Progenitor cell of endocrine pancreas (in vitro differentiated cells): ENCODE measurements around the gene PSMC6. TPM values are rescaled to one million over a fixed set of nuclear protein-coding genes. Genes with fewer than 3 reads are reported as not detected.

Source experiments
- DNase-seq: peaks from one replicate; pipeline ENCODE4 v3.0.0; 2021; ENCODE audit warnings: low spot score; ENCODE audit not compliant: unreplicated experiment
- H3K27ac Mint-ChIP-seq: 2 replicates; pipeline ENCODE4 v1.8.0; 2021; ENCODE audit warnings: mild to moderate bottlenecking, moderate library complexity, mixed read lengths
- H3K27me3 Mint-ChIP-seq: 2 replicates; pipeline ENCODE4 v1.8.0; 2021; ENCODE audit warnings: mixed read lengths
- H3K36me3 Mint-ChIP-seq: 2 replicates; pipeline ENCODE4 v1.8.0; 2022; ENCODE audit warnings: mixed read lengths; ENCODE audit not compliant: insufficient read depth
- H3K4me1 Mint-ChIP-seq: 2 replicates; pipeline ENCODE4 v1.8.0; 2021; ENCODE audit warnings: low read depth, mixed read lengths
- H3K4me3 Mint-ChIP-seq: 2 replicates; pipeline ENCODE4 v1.8.0; 2021; ENCODE audit warnings: low read depth, mild to moderate bottlenecking, moderate library complexity, mixed read lengths
- H3K9me3 Mint-ChIP-seq: 2 replicates; pipeline ENCODE4 v1.8.0; 2021; ENCODE audit warnings: low read depth, mixed read lengths
- total RNA-seq: library from RNA; stranded (reverse); gene quantifications from 2 replicates; pipeline ENCODE4 v1.2.1, GENCODE V29; 2021
- TF ChIP-seq, protein P1 (sequence below): fragments of 200-600 bp; sonication (generic); IDR thresholded peaks from one replicate; pipeline ENCODE4 v1.5.0; 2021; ENCODE audit warnings: antibody characterized with exemption, mild to moderate bottlenecking; ENCODE audit not compliant: unreplicated experiment

PSMC6 gene
- total RNA-seq, 1 donor from 2014 or later = 113 TPM

DNA sequence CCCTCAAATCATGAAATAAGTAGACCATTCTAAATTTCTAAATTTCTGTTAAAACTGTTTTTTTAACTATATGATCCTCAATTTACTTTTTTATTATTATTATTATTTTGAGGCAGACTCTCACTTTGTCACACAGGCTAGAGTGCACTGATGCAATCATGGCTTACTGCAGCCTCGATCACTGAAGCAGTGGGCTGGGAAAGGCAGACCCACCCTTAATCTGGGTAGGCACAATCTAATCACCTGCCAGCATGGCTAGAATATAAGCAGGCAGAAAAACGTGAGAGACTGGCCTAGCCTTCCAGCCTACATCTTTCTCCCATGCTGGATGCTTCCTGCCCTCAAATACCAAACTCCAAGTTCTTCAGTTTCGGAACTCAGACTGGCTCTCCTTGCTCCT, 14.0 kb upstream of the PSMC6 start:
- no peak for DNase-seq
- peaks cover 41% of the 10 kb centered on the region for H3K4me1 Mint-ChIP-seq
- TF ChIP-seq, protein P1, sequence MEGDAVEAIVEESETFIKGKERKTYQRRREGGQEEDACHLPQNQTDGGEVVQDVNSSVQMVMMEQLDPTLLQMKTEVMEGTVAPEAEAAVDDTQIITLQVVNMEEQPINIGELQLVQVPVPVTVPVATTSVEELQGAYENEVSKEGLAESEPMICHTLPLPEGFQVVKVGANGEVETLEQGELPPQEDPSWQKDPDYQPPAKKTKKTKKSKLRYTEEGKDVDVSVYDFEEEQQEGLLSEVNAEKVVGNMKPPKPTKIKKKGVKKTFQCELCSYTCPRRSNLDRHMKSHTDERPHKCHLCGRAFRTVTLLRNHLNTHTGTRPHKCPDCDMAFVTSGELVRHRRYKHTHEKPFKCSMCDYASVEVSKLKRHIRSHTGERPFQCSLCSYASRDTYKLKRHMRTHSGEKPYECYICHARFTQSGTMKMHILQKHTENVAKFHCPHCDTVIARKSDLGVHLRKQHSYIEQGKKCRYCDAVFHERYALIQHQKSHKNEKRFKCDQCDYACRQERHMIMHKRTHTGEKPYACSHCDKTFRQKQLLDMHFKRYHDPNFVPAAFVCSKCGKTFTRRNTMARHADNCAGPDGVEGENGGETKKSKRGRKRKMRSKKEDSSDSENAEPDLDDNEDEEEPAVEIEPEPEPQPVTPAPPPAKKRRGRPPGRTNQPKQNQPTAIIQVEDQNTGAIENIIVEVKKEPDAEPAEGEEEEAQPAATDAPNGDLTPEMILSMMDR = no peak
- H3K36me3 Mint-ChIP-seq = no peaks in the 10 kb centered on the region
- H3K9me3 Mint-ChIP-seq = no peaks in the 10 kb centered on the region
- no peak overlapping the region for H3K4me3 Mint-ChIP-seq
- no peaks in the 10 kb centered on the region for H3K27me3 Mint-ChIP-seq
- H3K27ac Mint-ChIP-seq = no peak overlapping the region

DNA sequence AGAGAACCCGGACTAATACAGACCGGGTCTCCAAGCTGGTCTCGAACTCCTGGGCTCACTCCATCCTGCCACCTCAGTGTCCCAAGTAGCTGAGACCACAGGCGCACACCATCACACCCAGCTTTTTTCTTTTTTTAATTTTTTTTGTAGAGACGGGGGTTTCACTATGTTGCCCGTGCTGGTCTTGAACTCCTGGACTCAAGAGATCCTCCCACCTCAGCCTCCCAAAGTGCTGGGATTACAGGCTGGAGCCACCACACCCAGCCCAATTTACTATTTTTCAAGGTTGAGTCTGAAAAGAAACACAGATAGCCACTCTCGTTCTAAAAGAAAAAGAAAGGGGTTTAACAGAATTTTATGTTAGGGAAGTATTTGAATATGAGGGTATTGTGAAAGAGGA, 13.5 kb upstream of the PSMC6 start:
- Mint-ChIP-seq H3K4me3 (peak overlapping the region; percentile 48), H3K4me1 (peaks cover 36% of the 10 kb centered on the region)
- TF ChIP-seq, protein P1 = no peak

DNA sequence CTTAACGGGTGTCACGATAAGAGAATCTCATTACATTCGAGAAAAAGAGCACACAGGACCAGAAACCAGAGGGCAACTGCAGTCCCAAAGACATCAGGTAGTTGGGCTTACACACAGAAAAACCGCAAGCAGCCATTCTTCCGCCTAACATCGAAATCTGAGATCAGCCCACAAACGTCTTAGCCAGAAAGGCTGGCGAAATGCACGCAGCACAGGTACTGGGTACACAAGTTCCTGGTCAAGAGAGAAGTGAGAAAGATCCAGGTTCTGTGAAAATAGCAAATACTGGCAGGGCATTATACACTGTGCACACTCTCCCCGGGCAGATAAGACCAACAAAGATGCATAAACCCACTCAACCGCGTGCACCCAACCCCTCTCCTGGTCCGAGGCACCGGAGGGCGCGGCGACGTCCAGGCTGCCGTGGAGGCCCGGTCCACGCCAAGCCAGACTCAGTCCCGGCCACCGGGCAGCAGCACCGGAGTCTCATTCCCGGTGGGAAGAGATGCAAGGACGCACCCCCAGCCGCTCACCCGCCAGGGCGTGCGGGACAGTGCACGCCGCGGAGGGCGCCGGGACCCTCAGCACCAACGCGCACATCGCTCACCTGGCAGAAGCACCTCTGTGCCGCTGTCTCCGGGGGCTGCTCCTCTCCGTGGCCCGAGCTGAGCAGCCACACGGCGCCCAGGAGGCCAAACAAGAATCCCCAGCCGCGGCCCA, 12.1 kb upstream of the PSMC6 start:
- Mint-ChIP-seq H3K27me3 (no peaks in the 10 kb centered on the region), H3K9me3 (no peaks in the 10 kb centered on the region), H3K4me1 (peaks cover 31% of the 10 kb centered on the region), H3K4me3 (peak overlapping the region; percentile 97), H3K27ac (peak overlapping the region; percentile 96), H3K36me3 (no peaks in the 10 kb centered on the region)
- TF ChIP-seq, protein P1 = no peak
- peak; percentile 31 for DNase-seq

More for the DNA sequence above, 13.5 kb upstream of the PSMC6 start:
- H3K36me3 Mint-ChIP-seq = no peaks in the 10 kb centered on the region
- H3K27me3 Mint-ChIP-seq = no peaks in the 10 kb centered on the region
- H3K9me3 Mint-ChIP-seq = no peaks in the 10 kb centered on the region
- peak overlapping the region; percentile 24 for H3K27ac Mint-ChIP-seq
- no peak for DNase-seq

DNA sequence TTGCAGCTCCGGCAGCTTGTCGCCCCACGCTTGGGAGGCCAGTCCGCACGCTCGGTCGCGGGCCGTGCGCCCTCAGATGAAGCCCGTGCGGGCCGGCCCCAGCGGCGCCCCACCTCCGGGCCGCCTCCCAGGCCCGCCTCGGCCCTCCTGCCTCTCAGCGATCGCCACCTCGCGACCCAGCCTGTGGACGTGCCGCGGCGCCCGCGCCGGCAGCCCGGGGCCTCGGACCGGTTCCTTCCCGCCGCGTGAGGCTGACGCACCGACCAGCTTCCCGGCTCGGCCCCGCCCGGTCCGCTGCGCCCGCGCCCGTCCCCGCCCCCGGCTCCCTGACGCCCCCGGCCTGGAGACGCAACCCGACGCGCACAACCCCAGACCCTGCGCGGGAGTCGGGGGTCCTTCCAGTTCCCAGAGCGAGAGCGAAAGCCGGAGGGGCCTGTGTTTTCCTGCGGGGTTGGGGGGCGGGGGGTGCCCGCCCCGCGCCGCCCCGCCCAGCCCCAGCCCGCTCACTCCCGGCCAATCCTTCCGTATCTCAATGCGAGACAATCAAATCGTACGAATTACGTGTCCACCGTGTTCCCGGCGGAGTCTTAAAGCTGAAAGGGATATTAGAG, 11.4 kb upstream of the PSMC6 start, which contains the start of gene ERO1A:
ERO1A (minus strand) TSS at position 78 of the 611 bp plus-strand sequence; CDS start at position 1, 77 bp downstream.
- no peaks in the 10 kb centered on the region for H3K27me3 Mint-ChIP-seq
- peaks cover 33% of the 10 kb centered on the region for H3K4me1 Mint-ChIP-seq
- H3K4me3 Mint-ChIP-seq = peak within 1 kb of the TSS; percentile 97
- TF ChIP-seq, protein P1 = no peak
- H3K9me3 Mint-ChIP-seq = no peaks in the 10 kb centered on the region
- peak; percentile 60 for DNase-seq
- peak within 1 kb of the TSS; percentile 96 for H3K27ac Mint-ChIP-seq
- H3K36me3 Mint-ChIP-seq = no peaks in the 10 kb centered on the region

DNA sequence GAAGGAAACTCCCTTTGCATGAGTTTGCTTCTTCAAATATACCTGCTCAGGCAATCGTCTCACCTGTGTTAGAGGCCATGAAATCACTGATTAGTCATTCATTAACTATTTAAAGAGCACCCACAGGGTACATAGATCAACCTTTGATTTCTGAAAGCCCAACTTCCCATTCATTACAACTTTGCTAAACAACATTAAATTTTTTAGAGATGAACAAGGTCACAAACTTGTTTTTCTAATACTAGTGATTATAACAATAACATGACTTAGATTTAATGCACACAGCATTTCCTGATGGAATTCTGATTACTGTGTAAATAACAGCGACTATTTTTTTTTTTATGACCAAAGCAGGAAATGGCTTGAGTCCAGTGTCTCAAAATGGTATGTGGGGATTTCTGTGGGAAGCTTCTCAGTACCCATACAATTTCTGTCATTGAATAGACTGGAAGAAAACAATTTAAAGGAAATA, 6.3 kb upstream of the PSMC6 start:
- no peak for DNase-seq
- H3K4me1 Mint-ChIP-seq = peaks cover 16% of the 10 kb centered on the region
- no peak overlapping the region for H3K4me3 Mint-ChIP-seq

More for the DNA sequence above, 6.3 kb upstream of the PSMC6 start:
- H3K27ac Mint-ChIP-seq = peak overlapping the region; percentile 78
- TF ChIP-seq, protein P1 = no peak
- H3K27me3 Mint-ChIP-seq = no peaks in the 10 kb centered on the region
- H3K36me3 Mint-ChIP-seq = no peaks in the 10 kb centered on the region
- H3K9me3 Mint-ChIP-seq = no peaks in the 10 kb centered on the region
